ENCODE data around the gene MKLN1. TPM values are rescaled to one million over a fixed set of nuclear protein-coding genes. Genes with fewer than 3 reads are reported as not detected.

Gene MKLN1
- total and polyA plus RNA-seq, 10 of the 15 experiments (the other 5 are each of a cell fraction or from before 2014, with no cell fraction given): 13.6 to 55.8 (median 29.3) TPM

- BruUV-seq (replicated peaks): no TSS peak
- Histone ChIP-seq H2AFZ (ENCODE audit: control insufficient read depth, low read depth, low read length) (no peak overlapping the region), H4K20me1 (ENCODE audit: control insufficient read depth, insufficient read depth) (no peaks in the 10 kb centered on the region), H3K4me1 (ENCODE audit: control insufficient read depth, insufficient read depth, low read length) (peaks cover 6% of the 10 kb centered on the region; the same call in 1 of the 2 replicates), H3K79me2 (ENCODE audit: control insufficient read depth, insufficient read depth, low read length) (no peaks in the 10 kb centered on the region), H3K27ac (ENCODE audit: control insufficient read depth, insufficient read depth) (no peak overlapping the region), H3K36me3 (ENCODE audit: control insufficient read depth in 2 of 2, insufficient read depth in 2 of 2, low read length in 1 of 2) (no peaks in the 10 kb centered on the region; a peak in 1 of 4 replicates), H3K4me3 (no peak overlapping the region), H3K9ac (ENCODE audit: control insufficient read depth, insufficient read depth, low read length) (no peak overlapping the region), H3K4me2 (ENCODE audit: control insufficient read depth, insufficient read depth) (no peak overlapping the region), H3K27me3 (replicated peaks in 1 of 2; ENCODE audit: control insufficient read depth in 2 of 2, insufficient read depth in 2 of 2, low read length in 1 of 2) (no peaks in the 10 kb centered on the region), H3K9me3 (replicated peaks; ENCODE audit: control insufficient read depth, insufficient read depth, low read length) (no peaks in the 10 kb centered on the region)
- no peak; the same call in 2 of the 3 replicates for ATAC-seq
- ChIA-PET POLR2A (interaction anchor here (1.6 kb wide), 1 partner anchor 9 kb away, joined by 5 read pairs; no protein-coding TSS in a partner anchor), CTCF (interaction anchor here (1.2 to 4.3 kb wide), 5 partner anchors 9 to 153 kb away, joined by 3 to 44 read pairs (median 5); no protein-coding TSS in a partner anchor), RAD21 (ENCODE audit: unreplicated experiment) (interaction anchor here (1.4 to 1.5 kb wide), 2 partner anchors 9 to 10 kb away, joined by 3 to 5 read pairs; no protein-coding TSS in a partner anchor), SMC1A (ENCODE audit: uncharacterized antibody, unreplicated experiment) (interaction anchor here (0.8 to 1.6 kb wide), 4 partner anchors 10 to 120 kb away, joined by 3 read pairs; no protein-coding TSS in a partner anchor)
- no peak for FAIRE-seq
- in situ Hi-C loops (cut with MboI) (no loop called here), intact Hi-C loops (cut with micrococcal nuclease; ENCODE audit: unreplicated experiment) (no loop called here)
- no peak for DNase-seq (ENCODE audit: low read depth, low spot score)
- 89% methylated on average over 14 of the region's 14 CpGs for WGBS (ENCODE audit: insufficient coverage, insufficient replicate concordance, low lambda C conversion rate, missing lambda C conversion rate)
- TF ChIP-seq SREBF1 (IDR thresholded peaks at IDR 0.05; ENCODE audit: low read length): no peak
- no peak for TF ChIP-seq TARDBP (IDR thresholded peaks at IDR 0.05; ENCODE audit: borderline replicate concordance)
- TF ChIP-seq RB1 (IDR thresholded peaks at IDR 0.05; ENCODE audit: borderline replicate concordance): no peak
- TF ChIP-seq MTA3 (IDR thresholded peaks at IDR 0.05; ENCODE audit: borderline replicate concordance, low read length): no peak
- TF ChIP-seq, protein P1, sequence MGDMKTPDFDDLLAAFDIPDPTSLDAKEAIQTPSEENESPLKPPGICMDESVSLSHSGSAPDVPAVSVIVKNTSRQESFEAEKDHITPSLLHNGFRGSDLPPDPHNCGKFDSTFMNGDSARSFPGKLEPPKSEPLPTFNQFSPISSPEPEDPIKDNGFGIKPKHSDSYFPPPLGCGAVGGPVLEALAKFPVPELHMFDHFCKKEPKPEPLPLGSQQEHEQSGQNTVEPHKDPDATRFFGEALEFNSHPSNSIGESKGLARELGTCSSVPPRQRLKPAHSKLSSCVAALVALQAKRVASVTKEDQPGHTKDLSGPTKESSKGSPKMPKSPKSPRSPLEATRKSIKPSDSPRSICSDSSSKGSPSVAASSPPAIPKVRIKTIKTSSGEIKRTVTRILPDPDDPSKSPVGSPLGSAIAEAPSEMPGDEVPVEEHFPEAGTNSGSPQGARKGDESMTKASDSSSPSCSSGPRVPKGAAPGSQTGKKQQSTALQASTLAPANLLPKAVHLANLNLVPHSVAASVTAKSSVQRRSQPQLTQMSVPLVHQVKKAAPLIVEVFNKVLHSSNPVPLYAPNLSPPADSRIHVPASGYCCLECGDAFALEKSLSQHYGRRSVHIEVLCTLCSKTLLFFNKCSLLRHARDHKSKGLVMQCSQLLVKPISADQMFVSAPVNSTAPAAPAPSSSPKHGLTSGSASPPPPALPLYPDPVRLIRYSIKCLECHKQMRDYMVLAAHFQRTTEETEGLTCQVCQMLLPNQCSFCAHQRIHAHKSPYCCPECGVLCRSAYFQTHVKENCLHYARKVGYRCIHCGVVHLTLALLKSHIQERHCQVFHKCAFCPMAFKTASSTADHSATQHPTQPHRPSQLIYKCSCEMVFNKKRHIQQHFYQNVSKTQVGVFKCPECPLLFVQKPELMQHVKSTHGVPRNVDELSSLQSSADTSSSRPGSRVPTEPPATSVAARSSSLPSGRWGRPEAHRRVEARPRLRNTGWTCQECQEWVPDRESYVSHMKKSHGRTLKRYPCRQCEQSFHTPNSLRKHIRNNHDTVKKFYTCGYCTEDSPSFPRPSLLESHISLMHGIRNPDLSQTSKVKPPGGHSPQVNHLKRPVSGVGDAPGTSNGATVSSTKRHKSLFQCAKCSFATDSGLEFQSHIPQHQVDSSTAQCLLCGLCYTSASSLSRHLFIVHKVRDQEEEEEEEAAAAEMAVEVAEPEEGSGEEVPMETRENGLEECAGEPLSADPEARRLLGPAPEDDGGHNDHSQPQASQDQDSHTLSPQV (IDR thresholded peaks at IDR 0.05): no peak
- no peak for TF ChIP-seq E2F8 (IDR thresholded peaks at IDR 0.05; ENCODE audit: low read depth, partially characterized antibody)
- no peak for TF ChIP-seq SUPT20H (IDR thresholded peaks at IDR 0.05; ENCODE audit: borderline replicate concordance, control insufficient read depth, low read depth, low read length)
- no peak for TF ChIP-seq USF1 (IDR thresholded peaks at IDR 0.05; ENCODE audit: borderline replicate concordance, extremely low read length, insufficient read depth, low read depth, low read length)
- TF ChIP-seq MTA2 (IDR thresholded peaks at IDR 0.05; ENCODE audit: low read depth): no peak
- no peak for TF ChIP-seq SMAD5 (IDR thresholded peaks at IDR 0.05; ENCODE audit: low read depth)
- no peak for TF ChIP-seq JUNB (IDR thresholded peaks at IDR 0.05)
- TF ChIP-seq NFYB (IDR thresholded peaks at IDR 0.05; ENCODE audit: insufficient read depth, low read depth, low read length): no peak
- no peak for TF ChIP-seq EED (IDR thresholded peaks at IDR 0.05; ENCODE audit: low read depth)
- TF ChIP-seq ZZZ3 (IDR thresholded peaks at IDR 0.05; ENCODE audit: control insufficient read depth, insufficient read length, low read depth): no peak
- TF ChIP-seq TCF12 (IDR thresholded peaks at IDR 0.05; ENCODE audit: low read depth, low read length): no peak
Observed at GRCh38 chr7:131501930-131502685, 174.4 kb downstream of the MKLN1 start.

Measured in GM12878 (cell line).